ENCODE data around the gene KCNA1.

GRCh38 chr12:4860741-4861140 lies 49.0 kb upstream of the KCNA1 start:
- TF ChIP-seq CTCF (conservative IDR thresholded peaks at IDR 0.05; ENCODE audit: low read depth, low read length) = no peak
- no peak for TF ChIP-seq EZH2 (IDR thresholded peaks at IDR 0.05; ENCODE audit: borderline replicate concordance, low read depth, low read length, poor library complexity, severe bottlenecking)

Measured in A673 (cell line).